Mesenchymal stem cell (in vitro differentiated cells and primary cell): ENCODE data around the gene LMTK2.
A peak's percentile ranks its signal among the peaks of the same experiment; 100 is the strongest.

Source experiments
- DNase-seq: peaks from one replicate; pipeline ENCODE4 v3.0.0-alpha.2; 2013
- H2AFZ ChIP-seq: one replicate; pipeline ENCODE4 v1.6.1; 2013; ENCODE audit warnings: low read depth, mild to moderate bottlenecking, control low read depth, inconsistent platforms, low read length, moderate library complexity
- H2AK5ac ChIP-seq: 2 replicates; pipeline ENCODE4 v1.6.1; 2013; ENCODE audit warnings: low read length, moderate library complexity, mild to moderate bottlenecking, inconsistent platforms; ENCODE audit not compliant: severe bottlenecking
- H2BK120ac ChIP-seq: one replicate; pipeline ENCODE4 v1.6.1; 2013; ENCODE audit warnings: low read depth, mild to moderate bottlenecking, inconsistent platforms, low read length, moderate library complexity
- H2BK12ac ChIP-seq, 2 experiments: one replicate each; pipeline ENCODE4 v1.6.1; 2013; ENCODE audit warnings: inconsistent platforms in 2 of 2, low read length in 2 of 2, mild to moderate bottlenecking in 2 of 2, moderate library complexity in 2 of 2, control low read depth in 1 of 2
- H2BK15ac ChIP-seq: one replicate; pipeline ENCODE4 v1.6.1; 2013; ENCODE audit warnings: mild to moderate bottlenecking, low read depth, inconsistent platforms; ENCODE audit not compliant: poor library complexity, severe bottlenecking
- H2BK5ac ChIP-seq: 2 replicates; pipeline ENCODE4 v1.6.1; 2013; ENCODE audit warnings: low read depth, mild to moderate bottlenecking, low read length, control low read depth, inconsistent platforms; ENCODE audit not compliant: poor library complexity, severe bottlenecking
- H3K14ac ChIP-seq, 2 experiments: one replicate each; pipeline ENCODE4 v1.6.1; 2013; ENCODE audit warnings: inconsistent platforms in 2 of 2, low read length in 2 of 2, control low read depth in 1 of 2, mild to moderate bottlenecking in 1 of 2, moderate library complexity in 1 of 2
- H3K18ac ChIP-seq, 2 experiments: one replicate each; pipeline ENCODE4 v1.6.1; 2013; ENCODE audit warnings: inconsistent platforms in 2 of 2, low read length in 2 of 2, control low read depth in 1 of 2, low read depth in 1 of 2, mild to moderate bottlenecking in 1 of 2
- H3K23ac ChIP-seq, 2 experiments: one replicate each; pipeline ENCODE4 v1.6.1; 2013; ENCODE audit warnings: inconsistent platforms in 2 of 2, low read length in 2 of 2, mild to moderate bottlenecking in 2 of 2, moderate library complexity in 2 of 2, control low read depth in 1 of 2
- H3K27ac ChIP-seq: 2 replicates; pipeline ENCODE4 v1.5.1; 2013; ENCODE audit warnings: mild to moderate bottlenecking, moderate library complexity, low read length, control low read depth, inconsistent platforms; ENCODE audit not compliant: poor library complexity, severe bottlenecking
- H3K27me3 ChIP-seq, 2 experiments: 2 replicates each; pipeline versions ENCODE4 v1.6.1 to v1.7.0; 2013; ENCODE audit warnings: low read length in 2 of 2, mild to moderate bottlenecking in 2 of 2, moderate library complexity in 2 of 2, control low read depth in 1 of 2, inconsistent platforms in 1 of 2; ENCODE audit not compliant: control insufficient read depth in 1 of 2, insufficient read depth in 1 of 2
- H3K36me3 ChIP-seq, 2 experiments: 2 replicates each; pipeline versions ENCODE4 v1.6.1 to v1.7.0; 2013; ENCODE audit warnings: low read length in 2 of 2, control low read depth in 1 of 2, inconsistent platforms in 1 of 2, low read depth in 1 of 2, mild to moderate bottlenecking in 1 of 2; ENCODE audit not compliant: insufficient read depth in 2 of 2, control insufficient read depth in 1 of 2
- H3K4ac ChIP-seq, 2 experiments: one replicate each; pipeline ENCODE4 v1.6.1; 2013; ENCODE audit warnings: inconsistent platforms in 2 of 2, low read length in 2 of 2, mild to moderate bottlenecking in 2 of 2, moderate library complexity in 2 of 2, control low read depth in 1 of 2, low read depth in 1 of 2
- H3K4me1 ChIP-seq: 2 replicates; pipeline ENCODE4 v1.6.1; 2013; ENCODE audit warnings: low read depth, low read length, control low read depth; ENCODE audit not compliant: control insufficient read depth, insufficient read depth
- H3K4me2 ChIP-seq: 2 replicates; pipeline ENCODE4 v1.6.1; 2013; ENCODE audit warnings: low read length, mild to moderate bottlenecking, inconsistent platforms; ENCODE audit not compliant: poor library complexity, severe bottlenecking
- H3K4me3 ChIP-seq, 2 experiments: 2 replicates each; pipeline versions ENCODE4 v1.5.1 to v1.7.0; 2013; ENCODE audit warnings: low read length in 2 of 2, mild to moderate bottlenecking in 2 of 2, control low read depth in 1 of 2, low read depth in 1 of 2; ENCODE audit not compliant: insufficient read depth in 1 of 2
- H3K79me1 ChIP-seq: replicated peaks from 2 replicates; pipeline ENCODE4 v1.6.1; 2013; ENCODE audit warnings: mild to moderate bottlenecking, control low read depth, low read length, inconsistent platforms; ENCODE audit not compliant: poor library complexity, severe bottlenecking
- H3K9ac ChIP-seq: 2 replicates; pipeline ENCODE4 v1.7.0; 2013; ENCODE audit warnings: mild to moderate bottlenecking, low read length, moderate library complexity
- H3K9me3 ChIP-seq: 2 replicates; pipeline ENCODE4 v1.7.0; 2013; ENCODE audit warnings: mild to moderate bottlenecking, low read length; ENCODE audit not compliant: control insufficient read depth
- H4K8ac ChIP-seq: one replicate; pipeline ENCODE4 v1.6.1; 2013; ENCODE audit warnings: inconsistent platforms, mild to moderate bottlenecking, low read length, moderate library complexity
- H4K91ac ChIP-seq: one replicate; pipeline ENCODE4 v1.6.1; 2013; ENCODE audit warnings: mild to moderate bottlenecking, low read length, inconsistent platforms
- WGBS: methylation state at CpG from one replicate; pipeline ENCODE4 v1.1.7; 2013; ENCODE audit warnings: mixed read lengths; 5-methylcytosine and 5-hydroxymethylcytosine counted together

Gene LMTK2

DNA sequence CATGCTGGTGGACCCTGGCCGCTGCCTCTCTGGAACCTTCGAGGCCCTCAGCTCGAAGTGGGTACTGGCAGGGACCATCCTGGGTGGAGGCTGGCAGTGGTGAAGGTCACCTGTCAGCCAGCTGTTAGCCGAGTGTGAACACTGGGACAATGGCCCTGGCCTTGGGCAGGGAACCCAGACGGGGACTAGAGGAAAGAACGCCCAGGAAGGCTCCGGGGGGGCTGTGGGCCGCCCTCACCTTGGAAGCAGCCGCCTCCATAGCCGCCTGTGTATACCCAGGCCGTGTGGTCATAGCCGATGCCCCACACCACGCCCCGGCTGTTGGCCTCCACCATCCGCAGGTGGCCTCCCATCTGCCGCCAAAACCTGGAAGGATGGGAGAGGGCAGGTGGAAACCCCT is 122.1 kb downstream of the LMTK2 start:
- Histone ChIP-seq H2BK120ac (no peak overlapping the region), H3K9me3 (no peaks in the 10 kb centered on the region), H3K18ac (no peak overlapping the region), H3K4ac (no peak overlapping the region), H3K4me3 (no peak overlapping the region), H3K4me1 (no peaks in the 10 kb centered on the region), H3K9ac (no peak overlapping the region), H3K27me3 (no peaks in the 10 kb centered on the region), H2BK5ac (no peak overlapping the region), H3K14ac (no peak overlapping the region), H3K36me3 (peaks cover 13 to 79% of the 10 kb centered on the region in 2 experiments), H3K23ac (no peak overlapping the region), H2AK5ac (no peak overlapping the region), H2AFZ (no peak overlapping the region), H3K27ac (no peak overlapping the region), H4K8ac (no peak overlapping the region), H3K4me2 (no peak overlapping the region), H2BK15ac (no peak overlapping the region), H4K91ac (no peak overlapping the region), H3K79me1 (no peaks in the 10 kb centered on the region), H2BK12ac (no peak overlapping the region)
- DNase-seq: no peak
- 95% methylated on average over 16 of the region's 16 CpGs for WGBS

DNA sequence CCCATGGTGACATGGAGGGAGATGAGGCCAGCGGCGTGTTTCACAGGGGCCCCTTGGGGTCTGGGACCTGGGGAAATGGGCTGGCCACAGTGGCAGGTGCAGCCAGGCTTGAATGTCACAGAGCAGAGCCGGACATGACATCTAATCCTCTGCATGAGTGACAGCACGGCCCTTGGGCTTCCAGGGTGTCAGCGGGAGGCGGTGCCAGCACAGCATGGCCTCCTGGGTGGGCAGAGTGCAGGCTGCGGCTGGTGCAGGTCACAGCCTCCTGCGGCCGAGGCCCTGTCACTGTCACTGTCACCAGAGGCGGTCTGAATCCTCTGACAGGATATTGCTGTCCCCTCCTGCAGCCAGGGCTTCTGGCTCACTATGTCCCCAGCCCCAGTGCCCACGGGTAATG is 122.8 kb downstream of the LMTK2 start:
- peak overlapping the region in 1 of 2 experiments; percentile 4 for H3K4me3 ChIP-seq

DNA sequence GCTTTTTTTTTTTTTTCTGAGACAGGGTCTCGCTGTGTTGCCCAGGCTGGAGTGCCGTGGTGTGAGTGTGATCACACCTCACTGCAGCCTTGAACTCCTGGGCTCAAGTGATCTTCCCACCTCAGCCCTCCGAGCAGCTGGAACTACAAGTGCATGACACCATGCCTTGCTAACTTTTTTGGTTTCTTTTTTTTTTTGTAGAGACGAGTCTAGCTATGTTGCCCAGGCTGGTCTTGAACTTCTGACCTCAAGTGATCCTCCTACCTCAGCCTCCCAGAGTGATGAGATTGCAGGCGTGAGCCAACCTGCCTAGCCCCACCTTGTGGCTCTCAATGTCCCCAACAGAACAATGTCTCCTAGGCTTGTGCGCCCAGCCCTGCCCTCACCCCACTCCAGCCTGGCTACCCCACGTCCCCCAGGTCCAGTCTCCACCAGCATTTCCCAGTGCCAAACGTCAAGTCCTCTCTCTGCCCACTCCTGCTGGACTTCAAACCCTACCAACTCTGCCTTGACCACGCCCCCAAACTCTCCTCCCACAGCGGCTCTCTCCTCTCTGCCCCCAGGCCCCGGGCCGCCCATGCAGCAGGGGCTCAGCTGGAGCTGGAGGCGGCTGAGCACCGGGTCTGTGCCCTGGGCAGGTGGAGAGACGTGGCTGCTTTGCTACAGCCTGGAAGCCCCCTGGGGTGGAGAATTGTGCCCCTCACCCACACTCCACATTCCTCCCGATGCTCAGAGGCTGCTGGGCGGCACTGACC is 123.5 kb downstream of the LMTK2 start:
- Histone ChIP-seq H2BK5ac (no peak overlapping the region), H3K9me3 (no peaks in the 10 kb centered on the region), H2AFZ (no peak overlapping the region), H3K27me3 (no peaks in the 10 kb centered on the region), H3K27ac (no peak overlapping the region), H4K8ac (no peak overlapping the region), H3K4me1 (no peaks in the 10 kb centered on the region), H3K4me2 (no peak overlapping the region), H3K79me1 (no peaks in the 10 kb centered on the region), H3K4me3 (no peak overlapping the region), H3K18ac (no peak overlapping the region), H3K23ac (no peak overlapping the region), H4K91ac (no peak overlapping the region), H3K4ac (no peak overlapping the region), H3K36me3 (peaks cover 13 to 71% of the 10 kb centered on the region in 2 experiments), H2BK12ac (no peak overlapping the region), H2BK15ac (no peak overlapping the region), H3K14ac (no peak overlapping the region), H2AK5ac (no peak overlapping the region), H3K9ac (no peak overlapping the region), H2BK120ac (no peak overlapping the region)
- WGBS: 92% methylated on average over 17 of the region's 17 CpGs
- no peak for DNase-seq

More for the DNA sequence above, 122.8 kb downstream of the LMTK2 start:
- 93% methylated on average over 11 of the region's 11 CpGs for WGBS
- H3K79me1 ChIP-seq: no peaks in the 10 kb centered on the region
- H2AFZ ChIP-seq: no peak overlapping the region
- H2BK5ac ChIP-seq: no peak overlapping the region
- H4K91ac ChIP-seq: no peak overlapping the region
- H3K27me3 ChIP-seq: no peaks in the 10 kb centered on the region
- no peak overlapping the region for H4K8ac ChIP-seq
- H3K18ac ChIP-seq: no peak overlapping the region
- no peak overlapping the region for H3K23ac ChIP-seq
- no peak overlapping the region for H2BK120ac ChIP-seq
- no peak overlapping the region for H3K4ac ChIP-seq
- H3K4me2 ChIP-seq: no peak overlapping the region
- H2AK5ac ChIP-seq: no peak overlapping the region
- H3K4me1 ChIP-seq: no peaks in the 10 kb centered on the region
- H3K9ac ChIP-seq: no peak overlapping the region
- peaks cover 13 to 78% of the 10 kb centered on the region in 2 experiments for H3K36me3 ChIP-seq
- H2BK15ac ChIP-seq: no peak overlapping the region
- no peak for DNase-seq
- H2BK12ac ChIP-seq: no peak overlapping the region
- no peak overlapping the region for H3K27ac ChIP-seq
- H3K14ac ChIP-seq: no peak overlapping the region
- H3K9me3 ChIP-seq: no peaks in the 10 kb centered on the region

DNA sequence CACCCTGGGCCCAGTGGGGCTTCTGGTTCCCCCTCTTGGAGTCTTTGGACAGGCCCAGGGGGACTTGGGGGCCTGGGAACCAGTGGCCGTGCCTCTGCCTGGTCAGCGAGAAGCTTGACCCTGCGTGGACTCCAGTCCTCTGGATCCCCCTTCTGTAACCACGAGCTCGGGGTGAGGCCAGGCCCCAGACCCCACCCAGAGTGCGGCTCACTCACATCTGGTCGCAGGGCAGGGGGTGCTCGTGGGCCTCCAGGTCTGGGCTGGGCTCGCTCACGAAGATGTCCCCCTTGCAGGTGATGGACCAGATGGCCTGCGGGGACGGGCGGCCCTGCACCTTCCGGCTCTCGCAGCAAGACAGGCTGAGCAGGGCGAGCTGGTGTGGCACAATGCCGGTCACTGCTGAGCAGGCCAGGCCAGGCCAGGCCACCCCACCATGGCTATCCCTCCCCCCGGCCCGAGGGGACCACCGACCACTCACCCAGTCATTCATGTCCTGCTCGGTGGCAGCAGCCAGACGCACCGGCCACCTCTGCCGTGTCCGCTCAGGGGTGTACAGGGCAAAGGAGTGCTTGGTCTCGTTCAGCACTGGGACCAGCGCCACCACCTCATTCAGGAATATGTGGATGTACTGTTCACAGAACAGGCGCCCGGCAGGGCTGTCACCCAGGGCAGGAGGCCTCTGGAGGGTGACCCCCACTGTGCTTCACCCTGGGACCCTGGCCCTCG is 124.2 kb downstream of the LMTK2 start:
- H3K36me3 ChIP-seq: peaks cover 9 to 70% of the 10 kb centered on the region in 2 experiments
- H2BK120ac ChIP-seq: no peak overlapping the region
- 98% methylated on average over 30 of the region's 30 CpGs for WGBS
- H3K18ac ChIP-seq: no peak overlapping the region
- H2BK5ac ChIP-seq: no peak overlapping the region
- H3K23ac ChIP-seq: no peak overlapping the region
- no peak overlapping the region for H2AK5ac ChIP-seq
- no peak for DNase-seq
- H3K4me1 ChIP-seq: peaks cover 2% of the 10 kb centered on the region
- no peak overlapping the region for H3K9ac ChIP-seq
- no peak overlapping the region for H3K14ac ChIP-seq
- H3K4me2 ChIP-seq: no peak overlapping the region
- no peak overlapping the region for H3K27ac ChIP-seq
- H4K8ac ChIP-seq: no peak overlapping the region
- H2BK15ac ChIP-seq: no peak overlapping the region
- no peak overlapping the region for H3K4ac ChIP-seq
- H2AFZ ChIP-seq: no peak overlapping the region
- no peak overlapping the region for H3K4me3 ChIP-seq
- no peaks in the 10 kb centered on the region for H3K79me1 ChIP-seq
- no peak overlapping the region for H4K91ac ChIP-seq
- H3K27me3 ChIP-seq: no peaks in the 10 kb centered on the region
- H2BK12ac ChIP-seq: no peak overlapping the region
- no peaks in the 10 kb centered on the region for H3K9me3 ChIP-seq
